Sigmoid colon (tissue), 4 donors: ENCODE results near the gene SIM2.

Experiments
- EP300 ChIP-seq, 4 donors: sonication (generic); formaldehyde crosslinking; IDR thresholded peaks; one replicate each; pipeline ENCODE4 v1.6.1; 2017; ENCODE audit warnings: antibody characterized with exemption in 4 of 4
- POLR2A ChIP-seq, 2 donors: fragments of 450-650 bp; IDR thresholded peaks; one replicate each; pipeline ENCODE4 v1.6.1; 2016; ENCODE audit warnings: antibody characterized with exemption in 2 of 2, mild to moderate bottlenecking in 2 of 2, moderate library complexity in 2 of 2
- POLR2AphosphoS5 ChIP-seq, 4 donors: sonication (generic); formaldehyde crosslinking; IDR thresholded peaks; one replicate each; pipeline ENCODE4 v1.6.1; 2017; ENCODE audit warnings: antibody characterized with exemption in 4 of 4
- TF ChIP-seq, protein P1 (sequence below), 4 experiments: fragments of 450-650 bp in 3 of 4; fragments of 200-600 bp in 1 of 4; IDR thresholded peaks; one replicate each; pipeline ENCODE4 v1.5.1; 2016 to 2019; ENCODE audit warnings: antibody characterized with exemption in 4 of 4, mild to moderate bottlenecking in 3 of 4, moderate library complexity in 2 of 4

DNA sequence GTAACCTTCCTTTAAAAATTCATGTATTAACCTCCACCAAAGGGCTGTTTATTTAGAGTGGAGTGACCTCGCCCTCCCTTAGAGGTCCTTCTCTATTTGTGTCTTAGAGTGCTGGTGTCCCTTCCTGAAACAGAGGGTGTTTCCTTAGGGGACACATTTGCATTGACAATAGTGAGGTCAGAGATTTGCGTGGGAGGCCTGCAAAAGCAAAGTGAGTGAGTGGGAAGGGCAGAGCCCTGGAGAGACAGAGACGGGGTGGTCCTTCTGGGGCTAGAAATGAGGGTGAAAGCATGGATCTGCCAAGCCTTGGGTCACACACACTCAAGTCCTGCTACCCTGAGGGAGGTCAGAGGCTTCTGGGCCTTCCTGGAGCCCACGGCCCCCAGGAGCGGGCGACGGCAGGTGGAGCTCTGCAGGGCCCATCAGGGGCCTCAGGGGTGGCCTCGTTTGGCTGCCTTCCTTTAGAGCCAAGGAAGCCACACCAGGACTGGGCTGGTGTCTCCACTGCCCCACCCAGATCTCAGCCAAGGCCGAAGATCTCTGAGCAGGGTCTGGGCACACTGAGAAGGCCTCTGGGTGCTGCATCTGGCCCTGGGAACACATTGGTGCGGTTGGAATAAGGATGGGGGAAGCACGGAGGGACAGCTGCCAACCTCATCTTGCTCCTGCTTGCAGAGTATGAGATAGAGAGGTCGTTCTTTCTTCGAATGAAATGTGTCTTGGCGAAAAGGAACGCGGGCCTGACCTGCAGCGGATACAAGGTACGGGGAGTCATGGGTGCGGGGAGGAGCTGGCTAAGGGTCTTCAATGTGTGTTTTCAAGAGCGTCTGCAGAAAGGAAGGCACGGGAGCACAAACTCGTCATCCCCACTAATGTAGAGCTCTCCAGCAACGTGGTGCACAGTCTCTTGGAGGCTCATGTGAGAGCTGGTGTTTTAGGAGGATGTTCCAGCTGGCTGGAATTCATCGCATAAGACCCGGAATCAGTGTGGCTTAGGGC, 23.8 kb downstream of the SIM2 start:
- TF ChIP-seq POLR2A (IDR thresholded peaks at IDR 0.05) (no peak), POLR2AphosphoS5 (IDR thresholded peaks at IDR 0.05) (no peak), EP300 (IDR thresholded peaks at IDR 0.05) (no peak)
- TF ChIP-seq, protein P1, sequence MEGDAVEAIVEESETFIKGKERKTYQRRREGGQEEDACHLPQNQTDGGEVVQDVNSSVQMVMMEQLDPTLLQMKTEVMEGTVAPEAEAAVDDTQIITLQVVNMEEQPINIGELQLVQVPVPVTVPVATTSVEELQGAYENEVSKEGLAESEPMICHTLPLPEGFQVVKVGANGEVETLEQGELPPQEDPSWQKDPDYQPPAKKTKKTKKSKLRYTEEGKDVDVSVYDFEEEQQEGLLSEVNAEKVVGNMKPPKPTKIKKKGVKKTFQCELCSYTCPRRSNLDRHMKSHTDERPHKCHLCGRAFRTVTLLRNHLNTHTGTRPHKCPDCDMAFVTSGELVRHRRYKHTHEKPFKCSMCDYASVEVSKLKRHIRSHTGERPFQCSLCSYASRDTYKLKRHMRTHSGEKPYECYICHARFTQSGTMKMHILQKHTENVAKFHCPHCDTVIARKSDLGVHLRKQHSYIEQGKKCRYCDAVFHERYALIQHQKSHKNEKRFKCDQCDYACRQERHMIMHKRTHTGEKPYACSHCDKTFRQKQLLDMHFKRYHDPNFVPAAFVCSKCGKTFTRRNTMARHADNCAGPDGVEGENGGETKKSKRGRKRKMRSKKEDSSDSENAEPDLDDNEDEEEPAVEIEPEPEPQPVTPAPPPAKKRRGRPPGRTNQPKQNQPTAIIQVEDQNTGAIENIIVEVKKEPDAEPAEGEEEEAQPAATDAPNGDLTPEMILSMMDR (IDR thresholded peaks at IDR 0.05) = no peak
